Kidney epithelial cell (primary cell): ENCODE results near the gene NMNAT2. TPM values are rescaled to one million over a fixed set of nuclear protein-coding genes. Genes with fewer than 3 reads are reported as not detected.

Source experiments
- DNase-seq: peaks from one replicate; pipeline ENCODE4 v3.0.0-alpha.2; 2010; ENCODE audit warnings: low read depth
- H3K27me3 ChIP-seq: 2 replicates; pipeline ENCODE4 v1.6.0; 2011; ENCODE audit warnings: low read length; ENCODE audit not compliant: control insufficient read depth, insufficient read depth
- H3K36me3 ChIP-seq: 2 replicates; pipeline ENCODE4 v1.5.1; 2011; ENCODE audit warnings: low read length; ENCODE audit not compliant: control insufficient read depth, insufficient read depth
- H3K4me3 ChIP-seq: 2 replicates; pipeline ENCODE4 v1.5.1; 2011; ENCODE audit warnings: low read depth, mild to moderate bottlenecking, control low read depth, low read length
- CTCF ChIP-seq: IDR thresholded peaks from 2 replicates; pipeline ENCODE4 v1.5.1; 2011; ENCODE audit warnings: mild to moderate bottlenecking, moderate library complexity, low read length, control low read depth, inconsistent platforms; ENCODE audit not compliant: insufficient read depth, poor library complexity, severe bottlenecking
- total RNA-seq: library from RNA; depleted of rRNA; stranded (reverse); fragments of >200 nt; gene quantifications from 2 replicates; pipeline ENCODE4 v1.2.3, GENCODE V29; 2015

NMNAT2 gene
- total RNA-seq, 1 donor from 2014 or later, result 1.0 TPM

- no peaks in the 10 kb centered on the region for H3K36me3 ChIP-seq
- H3K27me3 ChIP-seq, result no peaks in the 10 kb centered on the region
- peak; percentile 26 for DNase-seq
- H3K4me3 ChIP-seq, result no peak overlapping the region
- no peak for TF ChIP-seq CTCF
Measured at GRCh38 chr1:183310753-183311479, 107.3 kb downstream of the NMNAT2 start.

GRCh38 chr1:183308719-183309118 lies 109.5 kb downstream of the NMNAT2 start:
- H3K4me3 ChIP-seq, result no peak overlapping the region

GRCh38 chr1:183306317-183307042 lies 111.7 kb downstream of the NMNAT2 start:
- TF ChIP-seq CTCF, result peak; percentile 38
- no peak for DNase-seq

More at GRCh38 chr1:183308719-183309118, 109.5 kb downstream of the NMNAT2 start:
- TF ChIP-seq CTCF, result no peak
- no peaks in the 10 kb centered on the region for H3K27me3 ChIP-seq
- H3K36me3 ChIP-seq, result no peaks in the 10 kb centered on the region
- DNase-seq, result no peak

GRCh38 chr1:183304440-183305107 lies 113.6 kb downstream of the NMNAT2 start:
- DNase-seq, result no peak
- H3K27me3 ChIP-seq, result no peaks in the 10 kb centered on the region
- no peaks in the 10 kb centered on the region for H3K36me3 ChIP-seq
- no peak for TF ChIP-seq CTCF
- H3K4me3 ChIP-seq, result no peak overlapping the region

More at GRCh38 chr1:183306317-183307042, 111.7 kb downstream of the NMNAT2 start:
- Histone ChIP-seq H3K36me3 (no peaks in the 10 kb centered on the region), H3K27me3 (no peaks in the 10 kb centered on the region), H3K4me3 (no peak overlapping the region)

DNA sequence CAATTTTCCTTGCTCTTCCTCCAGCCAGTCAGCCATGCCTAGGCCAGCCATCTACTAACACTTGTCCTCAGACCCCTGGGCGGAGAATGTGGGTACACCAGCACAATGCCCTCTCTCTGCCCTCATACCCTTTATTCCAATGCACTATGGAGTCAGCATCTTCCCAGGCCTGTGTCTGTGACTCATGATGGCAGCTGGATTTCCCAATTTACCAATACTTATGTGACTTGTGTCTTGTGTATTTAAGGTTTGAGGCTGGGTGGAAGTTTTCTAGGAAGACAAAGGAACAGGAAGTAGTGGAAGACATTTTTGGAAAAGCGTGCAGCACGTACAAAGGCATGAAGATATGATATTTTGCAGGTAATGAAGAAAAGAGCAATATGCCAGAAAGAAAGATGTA lies 114.3 kb downstream of the NMNAT2 start:
- no peaks in the 10 kb centered on the region for H3K36me3 ChIP-seq
- TF ChIP-seq CTCF, result no peak
- no peak for DNase-seq
- H3K27me3 ChIP-seq, result no peaks in the 10 kb centered on the region
- H3K4me3 ChIP-seq, result no peak overlapping the region
